ENCODE results near the gene CCDC85C.

DNA sequence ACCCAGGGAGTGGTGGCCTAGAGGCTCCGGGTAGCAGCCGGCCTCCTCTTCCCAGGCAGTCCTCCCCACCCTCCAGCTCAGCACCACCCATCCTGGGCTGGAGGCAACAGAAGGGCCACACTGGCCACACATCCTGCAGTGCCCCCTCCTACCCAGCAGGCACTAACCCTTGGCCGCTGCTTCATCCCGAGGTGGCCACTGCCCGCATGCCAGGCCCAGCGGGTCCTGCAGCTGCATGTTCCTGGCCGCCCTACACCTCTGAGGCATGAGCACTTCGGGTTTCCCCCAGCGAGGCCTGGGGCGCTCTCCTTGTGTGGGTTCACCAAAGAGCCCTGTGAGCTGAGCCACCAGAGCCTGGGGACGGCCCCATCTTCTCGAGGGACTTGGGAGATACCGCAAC lies 61.4 kb downstream of the CCDC85C start:
- TF ChIP-seq, protein P1, sequence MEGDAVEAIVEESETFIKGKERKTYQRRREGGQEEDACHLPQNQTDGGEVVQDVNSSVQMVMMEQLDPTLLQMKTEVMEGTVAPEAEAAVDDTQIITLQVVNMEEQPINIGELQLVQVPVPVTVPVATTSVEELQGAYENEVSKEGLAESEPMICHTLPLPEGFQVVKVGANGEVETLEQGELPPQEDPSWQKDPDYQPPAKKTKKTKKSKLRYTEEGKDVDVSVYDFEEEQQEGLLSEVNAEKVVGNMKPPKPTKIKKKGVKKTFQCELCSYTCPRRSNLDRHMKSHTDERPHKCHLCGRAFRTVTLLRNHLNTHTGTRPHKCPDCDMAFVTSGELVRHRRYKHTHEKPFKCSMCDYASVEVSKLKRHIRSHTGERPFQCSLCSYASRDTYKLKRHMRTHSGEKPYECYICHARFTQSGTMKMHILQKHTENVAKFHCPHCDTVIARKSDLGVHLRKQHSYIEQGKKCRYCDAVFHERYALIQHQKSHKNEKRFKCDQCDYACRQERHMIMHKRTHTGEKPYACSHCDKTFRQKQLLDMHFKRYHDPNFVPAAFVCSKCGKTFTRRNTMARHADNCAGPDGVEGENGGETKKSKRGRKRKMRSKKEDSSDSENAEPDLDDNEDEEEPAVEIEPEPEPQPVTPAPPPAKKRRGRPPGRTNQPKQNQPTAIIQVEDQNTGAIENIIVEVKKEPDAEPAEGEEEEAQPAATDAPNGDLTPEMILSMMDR (IDR thresholded peaks at IDR 0.05): no peak
- TF ChIP-seq EP300 (IDR thresholded peaks at IDR 0.05): no peak

All from ovary (tissue), 3 donors.